ENCODE data around the gene ZNF689.

Gene ZNF689

DNA sequence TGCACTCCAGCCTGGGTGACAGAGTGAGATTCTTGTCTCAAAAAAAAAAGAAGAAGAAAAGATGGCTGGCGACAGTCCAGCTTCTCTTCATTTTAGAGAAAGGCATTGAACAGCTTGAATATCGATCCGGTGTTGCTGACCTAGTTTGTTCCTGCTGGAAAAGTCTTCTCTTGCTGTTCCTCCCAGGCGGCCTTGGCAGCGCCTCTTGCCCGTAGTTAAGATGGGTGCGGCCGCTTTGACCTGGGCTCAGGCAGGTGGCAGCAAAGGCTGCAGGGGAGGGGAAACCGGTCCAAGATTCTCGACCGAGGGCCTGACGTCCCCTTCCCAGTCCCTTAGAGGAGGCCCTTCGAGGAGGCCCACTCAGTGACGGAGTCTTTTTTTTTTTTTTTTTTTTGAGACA, 48.2 kb downstream of the ZNF689 start:
- no peak for DNase-seq (ENCODE audit: low read depth in 2 of 2)

DNA sequence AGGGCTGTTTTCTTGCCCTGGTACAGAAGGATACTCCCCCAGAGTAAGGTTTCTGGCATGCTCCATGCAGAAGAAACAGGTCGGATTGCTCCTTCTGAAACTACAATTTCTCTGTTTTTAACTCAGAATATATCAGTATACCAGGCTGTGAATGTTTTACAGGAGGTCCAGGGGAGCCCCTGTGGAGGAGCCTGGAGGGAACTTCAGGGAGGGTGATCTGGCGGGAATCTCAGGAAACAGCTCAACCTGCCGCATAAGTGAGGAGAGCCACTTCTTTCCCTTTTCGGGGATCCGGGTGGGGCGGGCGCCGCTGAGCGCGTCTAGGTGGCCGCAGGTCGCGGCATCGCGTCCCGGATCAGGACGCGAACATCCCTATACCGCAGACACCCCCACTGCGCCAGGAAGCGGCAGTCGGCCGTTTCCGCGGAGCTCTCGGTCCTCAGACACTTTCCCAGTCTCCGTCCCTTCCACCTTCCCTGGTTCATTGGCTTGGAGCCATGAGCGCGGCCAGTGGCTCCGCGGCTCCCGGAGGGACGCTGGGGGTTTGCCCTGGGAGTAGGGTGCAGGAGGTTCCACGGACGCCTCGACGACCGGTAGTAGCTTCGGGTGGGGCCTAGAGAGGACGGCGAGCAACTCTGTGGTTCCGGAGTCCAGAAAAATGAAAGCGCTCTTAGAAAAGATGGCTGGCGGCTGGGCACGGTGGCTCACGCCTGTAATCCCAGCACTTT, 48.9 kb downstream of the ZNF689 start:
- DNase-seq (ENCODE audit: low read depth in 2 of 2) = no peak

DNA sequence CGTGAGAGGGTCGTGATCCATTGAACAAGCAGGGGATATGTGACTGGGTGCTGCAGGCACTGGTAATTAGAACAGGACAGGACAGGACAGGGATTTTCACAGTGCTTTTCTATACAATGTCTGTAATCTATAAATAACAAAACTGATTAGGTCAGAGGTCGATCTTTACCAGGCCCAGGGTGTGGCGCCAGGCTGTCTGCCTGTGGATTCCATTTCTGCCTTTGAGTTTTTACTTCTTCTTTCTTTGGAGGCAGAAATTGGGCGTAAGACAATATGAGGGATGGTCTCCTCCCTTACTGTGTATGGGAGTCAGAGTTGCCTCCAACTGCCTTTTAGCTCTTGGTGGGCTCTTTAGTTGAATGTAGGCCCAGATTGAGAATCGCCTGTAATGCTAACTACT, 50.5 kb downstream of the ZNF689 start:
- DNase-seq (ENCODE audit: low read depth in 2 of 2) = no peak

DNA sequence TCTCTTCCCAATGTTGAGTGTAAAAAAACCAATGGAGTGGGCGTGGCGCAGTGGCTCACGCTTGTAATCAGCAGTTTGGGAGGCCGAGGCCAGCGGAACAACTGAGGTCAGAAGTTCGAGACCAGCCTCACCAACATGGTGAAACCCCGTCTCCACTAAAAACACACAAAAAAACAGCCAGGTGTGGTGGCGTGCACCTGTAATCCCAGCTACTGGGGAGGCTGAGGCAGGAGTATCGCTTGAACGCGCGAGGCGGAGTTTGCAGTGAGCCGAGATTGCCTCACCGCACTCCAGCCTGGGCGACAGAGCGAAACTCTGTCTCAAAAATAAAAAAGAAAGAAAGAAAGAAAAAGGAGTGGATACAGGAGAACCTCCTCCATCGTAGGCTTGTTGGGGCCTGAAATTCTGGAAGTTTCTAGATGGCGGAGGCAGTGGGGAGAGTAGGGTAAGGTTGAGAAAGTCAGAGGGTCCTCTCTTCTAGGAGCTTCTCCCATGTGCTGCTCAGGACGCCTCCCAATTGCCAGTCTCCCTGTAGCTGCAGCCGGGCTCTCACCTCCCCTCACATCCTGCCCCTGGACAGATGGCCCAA, 51.3 kb downstream of the ZNF689 start:
- no peak for DNase-seq (ENCODE audit: low read depth in 2 of 2)

DNA sequence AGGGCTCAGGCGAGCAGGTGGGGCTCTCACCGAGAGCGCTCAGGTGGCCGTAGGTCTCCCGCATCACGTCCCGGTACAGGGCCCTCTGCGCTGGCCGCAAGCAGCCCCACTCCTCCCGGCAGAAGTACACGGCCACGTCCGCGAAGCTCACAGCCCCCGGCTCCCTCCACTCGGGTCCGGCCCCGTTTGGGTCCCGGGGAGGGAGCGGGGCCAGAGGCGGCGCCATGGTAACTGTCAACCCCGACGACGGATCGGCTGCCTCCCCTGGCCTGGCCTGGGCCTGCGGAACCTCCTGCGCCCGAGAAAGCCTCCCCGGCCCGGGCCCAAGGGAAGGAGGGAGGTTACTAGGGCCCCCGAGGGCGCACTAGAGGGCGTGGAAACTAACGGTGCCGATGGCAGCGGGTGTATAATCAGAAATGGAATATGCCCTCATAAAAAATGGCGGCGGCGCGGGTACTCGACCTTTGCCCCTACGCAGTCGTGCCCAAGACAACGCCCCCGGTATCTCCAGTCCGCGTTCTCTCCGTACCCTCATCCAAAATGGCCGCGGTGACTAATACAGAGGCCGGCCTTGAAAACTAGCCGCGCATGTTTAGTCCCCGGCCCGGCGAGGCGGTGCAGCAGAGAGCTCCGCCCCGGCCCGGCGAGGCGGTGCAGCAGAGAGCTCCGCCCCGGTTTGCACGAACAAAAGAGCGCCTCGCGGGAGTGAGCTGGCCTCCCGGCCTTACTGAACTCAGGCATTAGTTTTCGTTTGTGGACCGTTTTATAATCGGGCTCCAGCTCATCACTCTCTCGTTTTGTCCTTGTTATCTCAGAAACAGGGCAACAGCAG, 52.0 kb downstream of the ZNF689 start, which contains the start of gene ZNF764:
Gene ZNF764, minus strand, starts transcription at position 418 of the 832 bp plus-strand sequence. Its CDS starts 192 bp downstream, at position 226.
- peak; percentile 97 to 98 for DNase-seq (ENCODE audit: low read depth in 2 of 2)

DNA sequence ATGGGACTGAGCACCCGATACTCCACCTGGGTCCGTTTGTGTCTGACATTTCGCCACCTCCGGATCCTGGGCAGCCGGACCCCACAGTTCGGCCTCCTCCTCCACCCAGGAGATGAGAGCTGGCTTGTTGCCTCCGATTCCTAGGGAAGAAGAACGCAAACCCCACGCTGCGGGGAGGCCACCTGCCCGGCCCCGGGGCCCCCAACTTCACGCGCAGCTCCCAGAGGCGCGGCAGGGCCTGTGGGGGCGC, 52.6 kb downstream of the ZNF689 start:
- no peak for DNase-seq (ENCODE audit: low read depth in 2 of 2)

DNA sequence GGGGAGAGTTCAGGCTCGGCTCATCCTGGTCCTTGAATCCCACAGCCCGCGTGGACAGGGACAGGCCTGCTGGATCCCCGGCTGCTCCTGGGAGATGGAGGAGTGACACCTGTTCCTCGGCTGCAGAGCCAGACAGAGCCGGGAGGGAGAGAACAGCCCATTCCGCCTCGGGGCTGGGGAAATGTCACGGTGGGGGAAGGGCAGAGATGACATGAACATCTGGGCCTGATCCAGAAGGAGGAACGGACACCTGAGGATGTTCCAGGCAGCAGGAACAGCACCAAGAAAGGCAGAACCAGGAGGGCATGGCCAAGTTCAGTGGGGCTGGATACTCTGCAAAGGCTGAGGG, 54.1 kb downstream of the ZNF689 start:
- no peak for DNase-seq (ENCODE audit: low read depth in 2 of 2)

DNA sequence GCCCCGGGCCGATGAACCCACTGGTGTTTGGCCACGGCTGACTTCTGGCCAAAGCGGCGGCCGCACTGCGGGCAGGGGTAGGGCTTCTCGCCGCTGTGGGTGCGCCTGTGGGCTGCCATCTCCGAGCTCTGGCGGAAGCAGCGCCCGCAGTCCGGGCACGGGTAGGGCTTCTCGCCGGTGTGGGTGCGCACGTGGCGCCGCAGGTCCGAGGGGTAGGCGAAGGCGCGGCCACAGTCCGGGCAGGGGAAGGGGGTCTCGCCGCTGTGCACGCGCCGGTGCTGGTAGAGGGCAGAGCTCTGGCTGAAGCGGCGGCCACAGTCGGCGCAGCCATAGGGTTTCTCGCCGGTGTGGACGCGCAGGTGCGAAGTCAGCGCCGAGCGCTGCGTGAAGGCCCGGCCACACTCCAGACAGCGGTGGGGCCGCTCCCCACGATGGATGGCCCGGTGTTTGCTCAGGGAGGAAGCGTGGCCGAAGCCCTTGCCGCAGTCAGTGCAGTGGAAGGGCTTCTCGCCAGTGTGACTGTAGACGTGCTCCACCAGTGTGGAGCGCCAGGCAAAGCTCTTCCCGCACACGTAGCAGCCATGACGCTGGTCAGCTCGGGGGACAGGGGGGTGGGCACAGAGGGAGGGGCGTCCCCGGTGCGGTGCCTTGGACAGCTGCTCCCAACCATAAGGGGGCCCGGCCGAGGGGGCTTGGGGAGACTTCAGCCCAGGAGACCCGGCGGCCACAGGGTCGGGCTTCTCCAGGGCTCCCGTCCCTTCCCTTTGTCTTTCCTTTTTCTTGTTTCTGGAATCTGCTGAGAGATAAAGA, 54.7 kb downstream of the ZNF689 start:
- DNase-seq (ENCODE audit: low read depth in 2 of 2) = no peak

DNA sequence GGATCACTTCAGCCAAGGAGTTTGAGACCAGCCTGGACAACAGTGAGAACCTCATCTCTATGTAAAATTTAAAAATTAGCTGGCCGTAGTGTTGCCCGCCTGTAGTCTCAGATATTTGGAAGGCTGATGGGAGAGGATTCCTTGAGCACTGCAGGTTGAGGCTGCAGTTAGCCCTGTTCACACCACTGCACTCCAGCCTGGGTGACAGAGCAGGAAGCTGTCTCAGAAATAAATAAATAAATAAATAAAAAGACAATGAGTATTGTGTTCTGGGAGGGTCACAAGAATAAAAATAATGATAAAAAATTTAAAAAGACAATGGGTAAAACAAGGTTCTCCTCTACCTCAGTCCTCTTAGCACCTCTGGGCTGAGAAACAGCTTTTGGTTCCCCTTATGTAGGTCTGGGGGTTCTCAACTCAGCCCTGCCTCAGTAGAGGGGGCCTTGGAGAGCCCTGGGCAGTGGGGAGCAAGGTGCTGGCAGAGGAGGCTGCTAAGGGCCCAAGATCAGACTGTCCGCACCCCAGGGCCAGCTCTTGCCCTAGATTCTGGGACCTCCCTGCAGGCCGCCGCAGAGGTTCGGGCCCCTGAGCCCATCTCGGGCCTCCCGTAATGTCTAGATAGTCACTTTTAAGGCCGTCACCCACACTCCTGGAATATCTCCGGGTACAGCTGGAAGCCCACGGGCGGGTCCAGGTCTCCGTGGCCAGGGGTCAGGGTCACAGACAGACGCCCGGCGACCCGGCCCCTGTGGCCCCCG, 55.5 kb downstream of the ZNF689 start:
- DNase-seq (ENCODE audit: low read depth in 2 of 2) = no peak

DNA sequence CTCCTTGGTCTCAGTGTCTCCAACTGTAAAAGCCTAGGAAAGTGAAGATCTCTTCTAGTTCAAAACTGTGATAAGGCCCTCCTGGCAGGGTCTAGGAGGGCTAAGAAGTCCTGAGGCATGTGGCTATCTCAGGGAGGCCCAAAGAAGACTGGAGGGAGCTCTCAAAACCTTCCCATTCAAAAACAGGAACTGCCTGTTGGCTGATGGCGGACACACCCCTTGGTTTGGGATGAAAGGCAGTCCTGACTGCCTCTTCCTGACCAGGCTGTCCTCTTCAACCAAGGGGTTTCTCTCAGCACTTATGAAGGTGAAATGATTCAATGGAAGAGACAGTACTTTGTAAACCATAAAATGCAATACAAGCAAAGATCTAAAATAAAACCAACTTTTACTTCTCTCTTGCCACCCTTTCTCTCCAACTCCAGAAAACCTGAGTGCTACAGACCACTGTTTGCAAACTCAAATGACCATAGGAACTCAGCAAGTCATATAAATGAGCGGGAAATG, 56.7 kb downstream of the ZNF689 start:
- DNase-seq (ENCODE audit: low read depth in 2 of 2) = no peak

DNA sequence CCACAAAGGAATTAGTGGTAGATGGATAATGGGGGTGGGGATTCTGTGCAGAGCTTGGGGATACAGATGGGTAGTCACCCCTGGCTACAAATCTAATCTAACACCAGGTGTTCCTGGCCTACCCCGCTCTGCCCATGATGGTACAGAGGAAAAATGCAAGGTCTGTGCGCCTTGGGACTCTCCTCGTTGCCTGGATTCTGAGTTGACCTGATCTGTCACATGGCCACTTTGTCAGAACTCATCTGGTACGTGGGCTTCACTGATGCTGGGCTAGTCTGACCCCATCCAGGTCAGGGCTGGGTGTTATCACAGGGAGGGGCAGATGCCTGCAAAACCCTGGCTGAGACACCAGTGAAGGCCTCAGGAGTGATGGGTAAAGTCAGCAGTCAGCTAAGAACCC, 57.2 kb downstream of the ZNF689 start:
- no peak for DNase-seq (ENCODE audit: low read depth in 2 of 2)

Measured in stimulated activated CD4-positive, alpha-beta T cell treated with anti-CD3 and anti-CD28 coated beads, Interleukin-15, amount 100 ng/mL, for 48 hours (primary cell).